ENCODE data around the gene RNF130.

The RNF130 gene

GRCh38 chr5:180071531-180072255 is at the start of gene RNF130 (continued):
- peak; percentile 52; the same call in 1 of the 2 replicates for TF ChIP-seq ZBTB44 (tag by site-specific recombination; IDR thresholded peaks at IDR 0.05)
- no peak for TF ChIP-seq FEZF1 (tag by site-specific recombination; IDR thresholded peaks at IDR 0.05)
- TF ChIP-seq SP2 (tag by site-specific recombination; IDR thresholded peaks at IDR 0.05): peak; percentile 76
- TF ChIP-seq ZNF248 (tag by site-specific recombination; IDR thresholded peaks at IDR 0.05): no peak
- no peak for TF ChIP-seq ZNF133 (tag by site-specific recombination; IDR thresholded peaks at IDR 0.05)
- no peak for TF ChIP-seq TCF7L2 (IDR thresholded peaks at IDR 0.05; ENCODE audit: borderline replicate concordance, low read depth, low read length)
- no peak for TF ChIP-seq MEIS1 (CRISPR knock-in tag; IDR thresholded peaks at IDR 0.05; ENCODE audit: borderline replicate concordance)
- TF ChIP-seq ZNF692 (tag by site-specific recombination; IDR thresholded peaks at IDR 0.05): peak; percentile 89
- TF ChIP-seq ZNF16 (tag by site-specific recombination; IDR thresholded peaks at IDR 0.05; ENCODE audit: low read depth): no peak
- no peak for TF ChIP-seq ZNF624 (tag by site-specific recombination; IDR thresholded peaks at IDR 0.05)
- no peak for TF ChIP-seq ZNF202 (tag by site-specific recombination; IDR thresholded peaks at IDR 0.05; ENCODE audit: borderline replicate concordance)
- TF ChIP-seq ZNF707 (tag by site-specific recombination; IDR thresholded peaks at IDR 0.05): no peak
- peak; percentile 95 for TF ChIP-seq KLF8 (tag by site-specific recombination; IDR thresholded peaks at IDR 0.05)
- no peak for TF ChIP-seq ZNF112 (tag by site-specific recombination; IDR thresholded peaks at IDR 0.05)
- 0 out of 2 replicates have a peak, but pooled peaks have one; percentile 49 for TF ChIP-seq ZNF660 (tag by site-specific recombination; IDR thresholded peaks at IDR 0.05)
- TF ChIP-seq ZNF292 (tag by site-specific recombination; IDR thresholded peaks at IDR 0.05; ENCODE audit: borderline replicate concordance, low read depth): no peak
- TF ChIP-seq ZNF626 (tag by site-specific recombination; IDR thresholded peaks at IDR 0.05): no peak; the same call in 1 of the 2 replicates
- TF ChIP-seq ZNF792 (tag by site-specific recombination; IDR thresholded peaks at IDR 0.05): no peak
- TF ChIP-seq ZNF791 (tag by site-specific recombination; IDR thresholded peaks at IDR 0.05): no peak
- TF ChIP-seq ZNF366 (tag by site-specific recombination; conservative IDR thresholded peaks at IDR 0.05): no peak
- TF ChIP-seq ZNF19 (tag by site-specific recombination; IDR thresholded peaks at IDR 0.05; ENCODE audit: low read depth): no peak
- no peak for TF ChIP-seq HOXC10 (CRISPR knock-in tag; IDR thresholded peaks at IDR 0.05)
- TF ChIP-seq WT1 (tag by site-specific recombination; IDR thresholded peaks at IDR 0.05): peak; percentile 74; the same call in 1 of the 2 replicates
- peak; percentile 76 for TF ChIP-seq GLIS1 (tag by site-specific recombination; IDR thresholded peaks at IDR 0.05)
- TF ChIP-seq ZNF335 (tag by site-specific recombination; conservative IDR thresholded peaks at IDR 0.05): peak; percentile 80
- no peak for TF ChIP-seq SCRT1 (tag by site-specific recombination; IDR thresholded peaks at IDR 0.05; ENCODE audit: borderline replicate concordance)
- peak; percentile 97 for TF ChIP-seq ZBTB8A (tag by site-specific recombination; IDR thresholded peaks at IDR 0.05)
- TF ChIP-seq YY1 (tag by site-specific recombination; IDR thresholded peaks at IDR 0.05): no peak
- 0 out of 2 replicates have a peak, but pooled peaks have one; percentile 63 for TF ChIP-seq ZNF174 (tag by site-specific recombination; IDR thresholded peaks at IDR 0.05)
- TF ChIP-seq ZBTB10 (tag by site-specific recombination; IDR thresholded peaks at IDR 0.05): peak; percentile 77; the same call in 1 of the 2 replicates
- no peak for TF ChIP-seq ZBTB21 (tag by site-specific recombination; IDR thresholded peaks at IDR 0.05)
- peak; percentile 98 for TF ChIP-seq ZBTB26 (tag by site-specific recombination; optimal IDR thresholded peaks at IDR 0.05)
- 0 out of 2 replicates have a peak, but pooled peaks have one; percentile 63 for TF ChIP-seq BCL11A (tag by site-specific recombination; IDR thresholded peaks at IDR 0.05; ENCODE audit: low read depth)
- no peak for TF ChIP-seq ZNF48 (tag by site-specific recombination; IDR thresholded peaks at IDR 0.05)
- TF ChIP-seq ZNF394 (tag by site-specific recombination; IDR thresholded peaks at IDR 0.05; ENCODE audit: borderline replicate concordance): no peak

Measured in HEK293 (cell line).